Gastrocnemius medialis (tissue), 4 donors: ENCODE measurements around the gene UGT1A9.

Experiments
- CTCF ChIP-seq, 5 experiments: fragments of 450-650 bp in 3 of 5; fragments of 200-600 bp in 2 of 5; sonication (generic) in 2 of 5; IDR thresholded peaks in 4 of 5; conservative IDR thresholded peaks in 1 of 5; 1 replicate in 4 of 5; 2 replicates in 1 of 5; pipeline ENCODE4 v1.5.1; 2016 to 2019; ENCODE audit warnings: antibody characterized with exemption in 5 of 5, mild to moderate bottlenecking in 3 of 5, moderate library complexity in 3 of 5
- POLR2A ChIP-seq, 2 donors: fragments of 450-650 bp; IDR thresholded peaks; one replicate each; pipeline ENCODE4 v1.6.1; 2017; ENCODE audit warnings: antibody characterized with exemption in 2 of 2, mild to moderate bottlenecking in 2 of 2, moderate library complexity in 2 of 2

- no peak for TF ChIP-seq CTCF (IDR thresholded peaks at IDR 0.05 in 4 of 5, conservative IDR thresholded peaks at IDR 0.05 in 1 of 5)
- no peak for TF ChIP-seq POLR2A (IDR thresholded peaks at IDR 0.05)
Observed at GRCh38 chr2:233690444-233690843, 18.7 kb downstream of the UGT1A9 start.
